Measurements from ENCODE around the gene GINM1.

DNA sequence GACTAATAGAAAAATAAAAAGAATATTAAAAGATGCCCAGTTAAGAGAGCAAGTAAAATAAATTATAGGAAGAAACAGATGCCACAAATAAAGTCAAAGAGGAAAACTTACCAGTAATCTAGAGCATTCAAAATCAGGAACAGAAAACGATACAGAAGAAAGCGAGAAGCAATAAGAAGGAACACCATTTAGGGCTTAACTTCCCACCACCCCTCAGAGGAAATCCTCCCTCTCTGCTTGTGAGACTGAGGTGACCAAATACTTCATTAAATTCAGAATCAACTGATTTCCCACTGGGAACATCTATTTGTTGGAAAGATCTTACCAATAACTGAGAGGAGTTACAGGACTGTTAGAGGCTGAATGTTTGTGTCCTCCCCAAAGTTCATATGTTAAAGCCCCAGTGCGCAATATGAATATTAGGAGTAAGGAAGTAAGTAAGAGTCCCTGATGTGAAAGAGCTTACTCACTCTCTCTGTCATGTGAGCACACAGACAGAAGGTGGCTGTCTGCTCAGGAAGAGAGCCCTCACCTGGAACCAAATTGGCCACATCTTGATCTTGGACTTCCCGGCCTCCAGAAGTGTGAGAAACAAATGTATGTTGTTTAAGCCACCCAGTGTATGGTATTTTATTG is 62.8 kb downstream of the GINM1 start:
- TF ChIP-seq, protein P1, sequence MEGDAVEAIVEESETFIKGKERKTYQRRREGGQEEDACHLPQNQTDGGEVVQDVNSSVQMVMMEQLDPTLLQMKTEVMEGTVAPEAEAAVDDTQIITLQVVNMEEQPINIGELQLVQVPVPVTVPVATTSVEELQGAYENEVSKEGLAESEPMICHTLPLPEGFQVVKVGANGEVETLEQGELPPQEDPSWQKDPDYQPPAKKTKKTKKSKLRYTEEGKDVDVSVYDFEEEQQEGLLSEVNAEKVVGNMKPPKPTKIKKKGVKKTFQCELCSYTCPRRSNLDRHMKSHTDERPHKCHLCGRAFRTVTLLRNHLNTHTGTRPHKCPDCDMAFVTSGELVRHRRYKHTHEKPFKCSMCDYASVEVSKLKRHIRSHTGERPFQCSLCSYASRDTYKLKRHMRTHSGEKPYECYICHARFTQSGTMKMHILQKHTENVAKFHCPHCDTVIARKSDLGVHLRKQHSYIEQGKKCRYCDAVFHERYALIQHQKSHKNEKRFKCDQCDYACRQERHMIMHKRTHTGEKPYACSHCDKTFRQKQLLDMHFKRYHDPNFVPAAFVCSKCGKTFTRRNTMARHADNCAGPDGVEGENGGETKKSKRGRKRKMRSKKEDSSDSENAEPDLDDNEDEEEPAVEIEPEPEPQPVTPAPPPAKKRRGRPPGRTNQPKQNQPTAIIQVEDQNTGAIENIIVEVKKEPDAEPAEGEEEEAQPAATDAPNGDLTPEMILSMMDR (tag by site-specific recombination; IDR thresholded peaks at IDR 0.05): no peak
- TF ChIP-seq, protein P2, sequence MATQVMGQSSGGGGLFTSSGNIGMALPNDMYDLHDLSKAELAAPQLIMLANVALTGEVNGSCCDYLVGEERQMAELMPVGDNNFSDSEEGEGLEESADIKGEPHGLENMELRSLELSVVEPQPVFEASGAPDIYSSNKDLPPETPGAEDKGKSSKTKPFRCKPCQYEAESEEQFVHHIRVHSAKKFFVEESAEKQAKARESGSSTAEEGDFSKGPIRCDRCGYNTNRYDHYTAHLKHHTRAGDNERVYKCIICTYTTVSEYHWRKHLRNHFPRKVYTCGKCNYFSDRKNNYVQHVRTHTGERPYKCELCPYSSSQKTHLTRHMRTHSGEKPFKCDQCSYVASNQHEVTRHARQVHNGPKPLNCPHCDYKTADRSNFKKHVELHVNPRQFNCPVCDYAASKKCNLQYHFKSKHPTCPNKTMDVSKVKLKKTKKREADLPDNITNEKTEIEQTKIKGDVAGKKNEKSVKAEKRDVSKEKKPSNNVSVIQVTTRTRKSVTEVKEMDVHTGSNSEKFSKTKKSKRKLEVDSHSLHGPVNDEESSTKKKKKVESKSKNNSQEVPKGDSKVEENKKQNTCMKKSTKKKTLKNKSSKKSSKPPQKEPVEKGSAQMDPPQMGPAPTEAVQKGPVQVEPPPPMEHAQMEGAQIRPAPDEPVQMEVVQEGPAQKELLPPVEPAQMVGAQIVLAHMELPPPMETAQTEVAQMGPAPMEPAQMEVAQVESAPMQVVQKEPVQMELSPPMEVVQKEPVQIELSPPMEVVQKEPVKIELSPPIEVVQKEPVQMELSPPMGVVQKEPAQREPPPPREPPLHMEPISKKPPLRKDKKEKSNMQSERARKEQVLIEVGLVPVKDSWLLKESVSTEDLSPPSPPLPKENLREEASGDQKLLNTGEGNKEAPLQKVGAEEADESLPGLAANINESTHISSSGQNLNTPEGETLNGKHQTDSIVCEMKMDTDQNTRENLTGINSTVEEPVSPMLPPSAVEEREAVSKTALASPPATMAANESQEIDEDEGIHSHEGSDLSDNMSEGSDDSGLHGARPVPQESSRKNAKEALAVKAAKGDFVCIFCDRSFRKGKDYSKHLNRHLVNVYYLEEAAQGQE (tag by site-specific recombination; IDR thresholded peaks at IDR 0.05): no peak
- TF ChIP-seq ZFP69B (tag by site-specific recombination; IDR thresholded peaks at IDR 0.05) (no peak), SP2 (tag by site-specific recombination; IDR thresholded peaks at IDR 0.05) (no peak), ZNF670 (tag by site-specific recombination; IDR thresholded peaks at IDR 0.05; ENCODE audit: low read depth) (no peak), KLF16 (tag by site-specific recombination; IDR thresholded peaks at IDR 0.05) (no peak), YY1 (tag by site-specific recombination; IDR thresholded peaks at IDR 0.05) (no peak), ZFP3 (tag by site-specific recombination; IDR thresholded peaks at IDR 0.05; ENCODE audit: low read depth) (no peak), ZNF433 (tag by site-specific recombination; IDR thresholded peaks at IDR 0.05; ENCODE audit: low read depth) (no peak), ZFP37 (tag by site-specific recombination; IDR thresholded peaks at IDR 0.05) (no peak)
- TF ChIP-seq, protein P3, sequence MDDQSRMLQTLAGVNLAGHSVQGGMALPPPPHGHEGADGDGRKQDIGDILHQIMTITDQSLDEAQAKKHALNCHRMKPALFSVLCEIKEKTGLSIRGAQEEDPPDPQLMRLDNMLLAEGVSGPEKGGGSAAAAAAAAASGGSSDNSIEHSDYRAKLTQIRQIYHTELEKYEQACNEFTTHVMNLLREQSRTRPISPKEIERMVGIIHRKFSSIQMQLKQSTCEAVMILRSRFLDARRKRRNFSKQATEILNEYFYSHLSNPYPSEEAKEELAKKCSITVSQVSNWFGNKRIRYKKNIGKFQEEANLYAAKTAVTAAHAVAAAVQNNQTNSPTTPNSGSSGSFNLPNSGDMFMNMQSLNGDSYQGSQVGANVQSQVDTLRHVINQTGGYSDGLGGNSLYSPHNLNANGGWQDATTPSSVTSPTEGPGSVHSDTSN (CRISPR knock-in tag; IDR thresholded peaks at IDR 0.05): no peak
- TF ChIP-seq, protein P4, sequence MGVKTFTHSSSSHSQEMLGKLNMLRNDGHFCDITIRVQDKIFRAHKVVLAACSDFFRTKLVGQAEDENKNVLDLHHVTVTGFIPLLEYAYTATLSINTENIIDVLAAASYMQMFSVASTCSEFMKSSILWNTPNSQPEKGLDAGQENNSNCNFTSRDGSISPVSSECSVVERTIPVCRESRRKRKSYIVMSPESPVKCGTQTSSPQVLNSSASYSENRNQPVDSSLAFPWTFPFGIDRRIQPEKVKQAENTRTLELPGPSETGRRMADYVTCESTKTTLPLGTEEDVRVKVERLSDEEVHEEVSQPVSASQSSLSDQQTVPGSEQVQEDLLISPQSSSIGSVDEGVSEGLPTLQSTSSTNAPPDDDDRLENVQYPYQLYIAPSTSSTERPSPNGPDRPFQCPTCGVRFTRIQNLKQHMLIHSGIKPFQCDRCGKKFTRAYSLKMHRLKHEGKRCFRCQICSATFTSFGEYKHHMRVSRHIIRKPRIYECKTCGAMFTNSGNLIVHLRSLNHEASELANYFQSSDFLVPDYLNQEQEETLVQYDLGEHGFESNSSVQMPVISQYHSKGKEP (tag by site-specific recombination; IDR thresholded peaks at IDR 0.05): no peak
